IMR-90 (cell line): ENCODE data around the gene FNDC5. TPM values are rescaled to one million over a fixed set of nuclear protein-coding genes. Genes with fewer than 3 reads are reported as not detected.

Experiments used
- ATAC-seq: fragments of 200-7000 bp; cut with Tn5 transposase; 2 replicates; pipeline ENCODE4 v1.9.1; 2020; ENCODE audit warnings: low read depth, mild to moderate bottlenecking, moderate library complexity
- BruUV-seq: library from RNA; stranded (reverse); fragments of 400-500 nt; replicated peaks from 2 replicates; lab custom pipeline; 2021; lab: Mats Ljungman, UMichigan
- CTCF ChIA-PET: fragments of 300-600 bp; formaldehyde crosslinking; extraction: SDS; loops from one replicate; lab custom pipeline; 2021; ENCODE audit warnings: antibody characterized with exemption; lab: Yijun Ruan, JAX
- POLR2A ChIA-PET: fragments of 300-600 bp; sonication (Branson Sonifier 250); formaldehyde crosslinking; loops from one replicate; lab custom pipeline; 2022; ENCODE audit warnings: antibody characterized with exemption; ENCODE audit not compliant: unreplicated experiment; lab: Charles Lee
- DNase-seq: peaks from one replicate; pipeline ENCODE4 v3.0.0; 2013
- H2AFZ ChIP-seq: replicated peaks from 2 replicates; pipeline ENCODE3; 2013; ENCODE audit warnings: low read length, mild to moderate bottlenecking; ENCODE audit not compliant: poor library complexity
- H2AK5ac ChIP-seq: 2 replicates; pipeline ENCODE4 v1.6.1; 2013; ENCODE audit warnings: low read depth, low read length, inconsistent platforms
- H2AK9ac ChIP-seq: replicated peaks from 2 replicates; pipeline ENCODE3; 2013; ENCODE audit warnings: mild to moderate bottlenecking, low read depth, low read length, moderate library complexity; ENCODE audit not compliant: poor library complexity
- H2BK120ac ChIP-seq: 2 replicates; pipeline ENCODE4 v1.6.1; 2013; ENCODE audit warnings: low read depth, low read length, inconsistent platforms
- H2BK15ac ChIP-seq: 3 replicates; pipeline ENCODE4 v1.6.1; 2013; ENCODE audit warnings: low read depth, low read length, inconsistent platforms
- H2BK20ac ChIP-seq: 2 replicates; pipeline ENCODE4 v1.6.1; 2013; ENCODE audit warnings: low read depth, mild to moderate bottlenecking, inconsistent platforms, low read length, moderate library complexity
- H2BK5ac ChIP-seq: 2 replicates; pipeline ENCODE4 v1.6.1; 2013; ENCODE audit warnings: mild to moderate bottlenecking, low read depth, low read length, inconsistent platforms; ENCODE audit not compliant: poor library complexity, severe bottlenecking
- H3K14ac ChIP-seq: replicated peaks from 2 replicates; pipeline ENCODE4 v1.6.1; 2013; ENCODE audit warnings: low read depth, low read length, inconsistent platforms
- H3K18ac ChIP-seq: 2 replicates; pipeline ENCODE4 v1.6.1; 2013; ENCODE audit warnings: low read depth, low read length, control low read depth
- H3K23ac ChIP-seq: 2 replicates; pipeline ENCODE4 v1.6.1; 2013; ENCODE audit warnings: low read depth, low read length, inconsistent platforms
- H3K27ac ChIP-seq: 2 replicates; pipeline ENCODE4 v1.5.1; 2013; ENCODE audit warnings: mild to moderate bottlenecking, control low read depth, low read length; ENCODE audit not compliant: insufficient read depth
- H3K27me3 ChIP-seq: 2 replicates; pipeline ENCODE4 v1.6.1; 2013; ENCODE audit warnings: low read length; ENCODE audit not compliant: control insufficient read depth, insufficient read depth
- H3K36me3 ChIP-seq: 2 replicates; pipeline ENCODE4 v1.6.1; 2013; ENCODE audit warnings: low read length, mixed read lengths; ENCODE audit not compliant: control insufficient read depth, insufficient read depth
- H3K4ac ChIP-seq: 2 replicates; pipeline ENCODE4 v1.6.1; 2013; ENCODE audit warnings: low read depth, low read length, inconsistent platforms
- H3K4me1 ChIP-seq: 2 replicates; pipeline ENCODE4 v1.6.1; 2013; ENCODE audit warnings: low read length, mixed read lengths; ENCODE audit not compliant: control insufficient read depth, insufficient read depth
- H3K4me2 ChIP-seq: 2 replicates; pipeline ENCODE4 v1.6.1; 2013; ENCODE audit warnings: low read depth, mild to moderate bottlenecking, control low read depth, low read length, moderate library complexity
- H3K4me3 ChIP-seq: 2 replicates; pipeline ENCODE4 v1.5.1; 2013; ENCODE audit warnings: low read depth, mild to moderate bottlenecking, control low read depth, low read length, moderate library complexity; ENCODE audit not compliant: insufficient read depth
- H3K56ac ChIP-seq: 2 replicates; pipeline ENCODE4 v1.6.1; 2013; ENCODE audit warnings: low read length, inconsistent platforms; ENCODE audit not compliant: insufficient read depth; ENCODE audit errors: extremely low read depth
- H3K79me1 ChIP-seq, 2 experiments: 2 replicates each; pipeline ENCODE4 v1.6.1; 2013; ENCODE audit warnings: low read length in 2 of 2, inconsistent platforms in 1 of 2, low read depth in 1 of 2
- H3K9ac ChIP-seq: 2 replicates; pipeline ENCODE4 v1.6.1; 2013; ENCODE audit warnings: low read depth, low read length, control low read depth
- H3K9me1 ChIP-seq: 2 replicates; pipeline ENCODE4 v1.6.1; 2013; ENCODE audit warnings: low read length, inconsistent platforms; ENCODE audit not compliant: insufficient read depth
- H3K9me3 ChIP-seq: 2 replicates; pipeline ENCODE4 v1.6.1; 2013; ENCODE audit warnings: low read length; ENCODE audit not compliant: control insufficient read depth, insufficient read depth
- H4K20me1 ChIP-seq: 2 replicates; pipeline ENCODE4 v1.6.1; 2013; ENCODE audit warnings: low read length, inconsistent platforms; ENCODE audit not compliant: insufficient read depth
- H4K5ac ChIP-seq: 2 replicates; pipeline ENCODE4 v1.6.1; 2013; ENCODE audit warnings: mild to moderate bottlenecking, low read depth, low read length, control low read depth
- H4K8ac ChIP-seq, 2 experiments: 2 replicates each; pipeline ENCODE4 v1.6.1; 2013; ENCODE audit warnings: low read depth in 2 of 2, low read length in 2 of 2, control low read depth in 1 of 2, inconsistent platforms in 1 of 2
- H4K91ac ChIP-seq: 2 replicates; pipeline ENCODE4 v1.6.1; 2013; ENCODE audit warnings: low read depth, low read length, inconsistent platforms; ENCODE audit not compliant: insufficient read depth
- CHD1 ChIP-seq: IDR thresholded peaks from 2 replicates; pipeline ENCODE4 v1.6.1; 2012; ENCODE audit warnings: low read depth, low read length, improper control_type of control experiment
- FOS ChIP-seq: fragments of 150-350 bp; IDR thresholded peaks from 2 replicates; pipeline ENCODE4 v1.6.1; 2016; ENCODE audit warnings: low read depth, low read length
- MAFK ChIP-seq: IDR thresholded peaks from 2 replicates; pipeline ENCODE4 v1.6.1; 2012; ENCODE audit warnings: low read depth, low read length, improper control_type of control experiment
- NFE2L2 ChIP-seq: fragments of 150-350 bp; IDR thresholded peaks from 2 replicates; pipeline ENCODE4 v1.6.1; 2016; ENCODE audit warnings: low read depth, mild to moderate bottlenecking, low read length
- POLR2A ChIP-seq: IDR thresholded peaks from 2 replicates; pipeline ENCODE4 v1.6.1; 2012; ENCODE audit warnings: mild to moderate bottlenecking, low read depth, low read length
- RAD21 ChIP-seq: IDR thresholded peaks from 2 replicates; pipeline ENCODE4 v1.6.1; 2012; ENCODE audit warnings: low read length, improper control_type of control experiment
- RFX5 ChIP-seq: IDR thresholded peaks from 2 replicates; pipeline ENCODE4 v1.8.0; 2012; ENCODE audit warnings: low read depth, mild to moderate bottlenecking, low read length, moderate library complexity
- SMC3 ChIP-seq: fragments of 150-350 bp; IDR thresholded peaks from 2 replicates; pipeline ENCODE4 v1.6.1; 2016; ENCODE audit warnings: low read depth, mild to moderate bottlenecking, antibody characterized with exemption, low read length, moderate library complexity
- WGBS, 2 experiments: methylation state at CpG; one replicate each; pipeline versions ENCODE4 v1.1.5 to v1.1.7; 2013; ENCODE audit warnings: missing lambda C conversion rate in 2 of 2; ENCODE audit not compliant: insufficient read length in 1 of 2; ENCODE audit errors: extremely low coverage in 2 of 2; 5-methylcytosine and 5-hydroxymethylcytosine counted together
- dilution Hi-C: fragments of 300-500 bp; cut with HindIII; formaldehyde crosslinking; loops from one replicate; pipeline ENCODE4 v1.14.3; 2018; ENCODE audit warnings: low sequenced_read_pairs; ENCODE audit not compliant: unreplicated experiment
- in situ Hi-C: fragments of 300-500 bp; cut with MboI; formaldehyde crosslinking; loops from 3 replicates; pipeline ENCODE4 v1.14.3; 2019; ENCODE audit warnings: low sequenced_read_pairs, inconsistent platforms, mixed read lengths
- intact Hi-C: fragments of 100-400 bp; cut with micrococcal nuclease; formaldehyde crosslinking; loops from 2 replicates; pipeline ENCODE4 v1.10.0; 2022
- polyA plus RNA-seq, 3 experiments: library from polyadenylated mRNA; depleted of rRNA; stranded (reverse); fragments of >200 nt; gene quantifications; 2 replicates each; pipeline ENCODE4 v1.2.3, GENCODE V29; 2012; ENCODE audit warnings: low replicate concordance in 1 of 3
- total RNA-seq: library from RNA; depleted of rRNA; stranded (reverse); fragments of >200 nt; gene quantifications from 2 replicates; pipeline ENCODE4 v1.2.3, GENCODE V29; 2012
- TF ChIP-seq, protein P1 (sequence below): fragments of 150-350 bp; IDR thresholded peaks from 2 replicates; pipeline ENCODE4 v1.6.1; 2016; ENCODE audit warnings: low read depth, mild to moderate bottlenecking, low read length, moderate library complexity, borderline replicate concordance
- TF ChIP-seq, protein P2 (sequence below): conservative IDR thresholded peaks from 2 replicates; pipeline ENCODE4 v1.5.1; 2012; ENCODE audit warnings: mild to moderate bottlenecking, low read depth, low read length, improper control_type of control experiment
- TF ChIP-seq, protein P3 (sequence below): fragments of 150-350 bp; IDR thresholded peaks from 2 replicates; pipeline ENCODE4 v1.6.1; 2017; ENCODE audit warnings: mild to moderate bottlenecking, antibody characterized with exemption, low read length, low read depth

Gene FNDC5
- total and polyA plus RNA-seq, 2 of the 4 experiments (the other 2 are of a cell fraction): 1.2 to 1.6 TPM

- 80% methylated on average over 2 of the region's 7 CpGs; no CpG with 5 or more reads in 1 of the 2 experiments for WGBS, 2 experiments
- Histone ChIP-seq H2BK15ac (no peak overlapping the region), H4K20me1 (peaks cover 3% of the 10 kb centered on the region; the same call in 1 of the 2 replicates), H3K4me3 (no peak overlapping the region), H4K5ac (no peak overlapping the region), H3K36me3 (no peaks in the 10 kb centered on the region), H3K56ac (no peak overlapping the region), H3K9me1 (peaks cover 4% of the 10 kb centered on the region; the same call in 1 of the 2 replicates), H3K9ac (no peak overlapping the region), H4K8ac (no peak overlapping the region), H2AK5ac (no peak overlapping the region), H3K79me1 (no peaks in the 10 kb centered on the region), H3K4me2 (no peak overlapping the region), H3K27me3 (peaks cover 56% of the 10 kb centered on the region), H4K91ac (no peak overlapping the region), H3K23ac (no peak overlapping the region), H3K14ac (no peak overlapping the region), H3K27ac (no peak overlapping the region), H2AK9ac (no peak overlapping the region), H3K18ac (no peak overlapping the region), H3K9me3 (no peaks in the 10 kb centered on the region), H2BK120ac (no peak overlapping the region), H3K4ac (no peak overlapping the region), H3K4me1 (no peaks in the 10 kb centered on the region), H2BK20ac (no peak overlapping the region), H2AFZ (no peak overlapping the region), H2BK5ac (no peak overlapping the region)
- no peak for DNase-seq
- TF ChIP-seq FOS: no peak
- TF ChIP-seq, protein P1, sequence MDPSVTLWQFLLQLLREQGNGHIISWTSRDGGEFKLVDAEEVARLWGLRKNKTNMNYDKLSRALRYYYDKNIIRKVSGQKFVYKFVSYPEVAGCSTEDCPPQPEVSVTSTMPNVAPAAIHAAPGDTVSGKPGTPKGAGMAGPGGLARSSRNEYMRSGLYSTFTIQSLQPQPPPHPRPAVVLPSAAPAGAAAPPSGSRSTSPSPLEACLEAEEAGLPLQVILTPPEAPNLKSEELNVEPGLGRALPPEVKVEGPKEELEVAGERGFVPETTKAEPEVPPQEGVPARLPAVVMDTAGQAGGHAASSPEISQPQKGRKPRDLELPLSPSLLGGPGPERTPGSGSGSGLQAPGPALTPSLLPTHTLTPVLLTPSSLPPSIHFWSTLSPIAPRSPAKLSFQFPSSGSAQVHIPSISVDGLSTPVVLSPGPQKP: no peak
- no peak for TF ChIP-seq POLR2A
- no peak for TF ChIP-seq SMC3
- TF ChIP-seq, protein P2, sequence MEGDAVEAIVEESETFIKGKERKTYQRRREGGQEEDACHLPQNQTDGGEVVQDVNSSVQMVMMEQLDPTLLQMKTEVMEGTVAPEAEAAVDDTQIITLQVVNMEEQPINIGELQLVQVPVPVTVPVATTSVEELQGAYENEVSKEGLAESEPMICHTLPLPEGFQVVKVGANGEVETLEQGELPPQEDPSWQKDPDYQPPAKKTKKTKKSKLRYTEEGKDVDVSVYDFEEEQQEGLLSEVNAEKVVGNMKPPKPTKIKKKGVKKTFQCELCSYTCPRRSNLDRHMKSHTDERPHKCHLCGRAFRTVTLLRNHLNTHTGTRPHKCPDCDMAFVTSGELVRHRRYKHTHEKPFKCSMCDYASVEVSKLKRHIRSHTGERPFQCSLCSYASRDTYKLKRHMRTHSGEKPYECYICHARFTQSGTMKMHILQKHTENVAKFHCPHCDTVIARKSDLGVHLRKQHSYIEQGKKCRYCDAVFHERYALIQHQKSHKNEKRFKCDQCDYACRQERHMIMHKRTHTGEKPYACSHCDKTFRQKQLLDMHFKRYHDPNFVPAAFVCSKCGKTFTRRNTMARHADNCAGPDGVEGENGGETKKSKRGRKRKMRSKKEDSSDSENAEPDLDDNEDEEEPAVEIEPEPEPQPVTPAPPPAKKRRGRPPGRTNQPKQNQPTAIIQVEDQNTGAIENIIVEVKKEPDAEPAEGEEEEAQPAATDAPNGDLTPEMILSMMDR: no peak
- no peak for TF ChIP-seq CHD1
- no peak for TF ChIP-seq RFX5
- no peak for TF ChIP-seq MAFK
- TF ChIP-seq, protein P3, sequence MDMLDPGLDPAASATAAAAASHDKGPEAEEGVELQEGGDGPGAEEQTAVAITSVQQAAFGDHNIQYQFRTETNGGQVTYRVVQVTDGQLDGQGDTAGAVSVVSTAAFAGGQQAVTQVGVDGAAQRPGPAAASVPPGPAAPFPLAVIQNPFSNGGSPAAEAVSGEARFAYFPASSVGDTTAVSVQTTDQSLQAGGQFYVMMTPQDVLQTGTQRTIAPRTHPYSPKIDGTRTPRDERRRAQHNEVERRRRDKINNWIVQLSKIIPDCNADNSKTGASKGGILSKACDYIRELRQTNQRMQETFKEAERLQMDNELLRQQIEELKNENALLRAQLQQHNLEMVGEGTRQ: no peak
- TF ChIP-seq RAD21: no peak
- TF ChIP-seq NFE2L2: no peak
- no peak for ATAC-seq
- dilution Hi-C loops: no loop called here
- no TSS peak for BruUV-seq
- in situ Hi-C loops: no loop called here
- POLR2A ChIA-PET: no interaction called here
- intact Hi-C loops: no loop called here
- CTCF ChIA-PET: no interaction called here
Measured at GRCh38 chr1:32883338-32884031, 12.8 kb upstream of the FNDC5 start.
